Measurements from ENCODE around the gene MOV10.

Gene MOV10

GRCh38 chr1:112675728-112676381, 1.4 kb downstream of the MOV10 start:
- no peak for DNase-seq

- DNase-seq: no peak
Measured at GRCh38 chr1:112676543-112676942, 2.1 kb downstream of the MOV10 start.

GRCh38 chr1:112677501-112677900, 3.0 kb downstream of the MOV10 start:
- DNase-seq: no peak

GRCh38 chr1:112678605-112679004, 4.1 kb downstream of the MOV10 start:
- DNase-seq: no peak

- DNase-seq: no peak
Measured at GRCh38 chr1:112685913-112686312, 11.5 kb downstream of the MOV10 start.

GRCh38 chr1:112686417-112686816, 12.0 kb downstream of the MOV10 start:
- no peak for DNase-seq

GRCh38 chr1:112686835-112687234, 12.4 kb downstream of the MOV10 start:
- no peak for DNase-seq

GRCh38 chr1:112687361-112687760, 12.9 kb downstream of the MOV10 start:
- no peak for DNase-seq

GRCh38 chr1:112687785-112688496, 13.5 kb downstream of the MOV10 start:
- DNase-seq: no peak

- DNase-seq: no peak
Measured at GRCh38 chr1:112688781-112689193, 14.3 kb downstream of the MOV10 start.

- no peak for DNase-seq
Measured at GRCh38 chr1:112689196-112689841, 14.9 kb downstream of the MOV10 start.

- no peak for DNase-seq
Measured at GRCh38 chr1:112689842-112690237, 15.4 kb downstream of the MOV10 start.

GRCh38 chr1:112692681-112693080, 18.2 kb downstream of the MOV10 start:
- no peak for DNase-seq

- DNase-seq: no peak
Measured at GRCh38 chr1:112693821-112694220, 19.4 kb downstream of the MOV10 start.

GRCh38 chr1:112694363-112694929, 20.0 kb downstream of the MOV10 start:
- DNase-seq: no peak

- DNase-seq: no peak
Measured at GRCh38 chr1:112695276-112695675, 20.8 kb downstream of the MOV10 start.

- DNase-seq: no peak
Measured at GRCh38 chr1:112696578-112697314, 22.3 kb downstream of the MOV10 start.

- no peak for DNase-seq
Measured at GRCh38 chr1:112697781-112698201, 23.3 kb downstream of the MOV10 start.

- DNase-seq: no peak
Measured at GRCh38 chr1:112698366-112699310, 24.2 kb downstream of the MOV10 start.

GRCh38 chr1:112699425-112700144, 25.1 kb downstream of the MOV10 start:
- no peak for DNase-seq

Data from hippocampal formation (tissue), 2 donors.